HPDE6-E6E7 (cell line): ENCODE data around the gene C1QTNF9B.

Experiments
- DNase-seq: peaks from one replicate; pipeline ENCODE4 v3.0.0; 2011; ENCODE audit warnings: missing footprints; ENCODE audit errors: extremely low spot score

The C1QTNF9B gene

GRCh38 chr13:23858546-23858945, 38.8 kb downstream of the C1QTNF9B start:
- DNase-seq: no peak

- DNase-seq: no peak
Measured at GRCh38 chr13:23856008-23856750, 41.1 kb downstream of the C1QTNF9B start.

DNA sequence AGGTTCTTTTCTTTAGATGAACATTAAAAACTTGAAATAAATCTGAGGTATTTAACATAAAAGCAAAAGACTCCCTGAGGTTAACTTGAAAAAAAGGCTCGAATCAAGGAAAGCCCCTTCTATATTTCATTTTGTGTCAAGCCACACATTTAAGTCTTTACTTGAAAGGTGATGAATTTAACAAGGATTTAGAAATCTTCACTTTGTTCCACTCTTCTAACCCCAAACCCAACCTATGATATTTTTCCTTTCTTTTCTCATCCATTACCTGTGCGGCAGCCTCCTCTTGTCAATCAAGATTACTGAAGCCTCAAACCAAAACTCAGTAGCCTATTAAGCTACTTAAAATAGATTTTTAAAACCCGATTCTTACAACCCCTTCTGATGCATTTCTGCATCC, 41.9 kb downstream of the C1QTNF9B start:
- DNase-seq: no peak

DNA sequence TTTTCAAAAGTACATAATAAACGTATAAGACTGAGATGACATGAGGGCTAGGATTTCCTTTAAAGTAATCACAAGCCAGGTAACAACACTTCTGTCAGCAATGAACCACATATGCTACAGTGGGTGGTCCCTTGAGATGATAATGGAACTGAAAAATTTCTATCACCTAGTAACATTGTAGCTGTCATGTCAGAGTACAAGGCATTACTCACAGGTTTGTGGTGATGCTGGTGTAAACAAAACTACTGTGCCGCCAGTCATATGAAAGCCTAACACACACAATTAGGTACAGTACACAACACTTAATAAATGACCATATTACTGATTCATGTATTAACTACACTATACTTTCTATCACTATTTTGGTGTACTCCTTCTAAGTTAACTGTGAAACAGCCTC, 45.0 kb downstream of the C1QTNF9B start:
- DNase-seq: no peak

GRCh38 chr13:23851106-23851505, 46.2 kb downstream of the C1QTNF9B start:
- no peak for DNase-seq

GRCh38 chr13:23850134-23850533, 47.2 kb downstream of the C1QTNF9B start:
- no peak for DNase-seq

- DNase-seq: no peak
Measured at GRCh38 chr13:23849670-23850069, 47.6 kb downstream of the C1QTNF9B start.

GRCh38 chr13:23848646-23849141, 48.6 kb downstream of the C1QTNF9B start:
- no peak for DNase-seq

GRCh38 chr13:23848019-23848418, 49.3 kb downstream of the C1QTNF9B start:
- DNase-seq: no peak

- DNase-seq: no peak
Measured at GRCh38 chr13:23847497-23847896, 49.8 kb downstream of the C1QTNF9B start.

DNA sequence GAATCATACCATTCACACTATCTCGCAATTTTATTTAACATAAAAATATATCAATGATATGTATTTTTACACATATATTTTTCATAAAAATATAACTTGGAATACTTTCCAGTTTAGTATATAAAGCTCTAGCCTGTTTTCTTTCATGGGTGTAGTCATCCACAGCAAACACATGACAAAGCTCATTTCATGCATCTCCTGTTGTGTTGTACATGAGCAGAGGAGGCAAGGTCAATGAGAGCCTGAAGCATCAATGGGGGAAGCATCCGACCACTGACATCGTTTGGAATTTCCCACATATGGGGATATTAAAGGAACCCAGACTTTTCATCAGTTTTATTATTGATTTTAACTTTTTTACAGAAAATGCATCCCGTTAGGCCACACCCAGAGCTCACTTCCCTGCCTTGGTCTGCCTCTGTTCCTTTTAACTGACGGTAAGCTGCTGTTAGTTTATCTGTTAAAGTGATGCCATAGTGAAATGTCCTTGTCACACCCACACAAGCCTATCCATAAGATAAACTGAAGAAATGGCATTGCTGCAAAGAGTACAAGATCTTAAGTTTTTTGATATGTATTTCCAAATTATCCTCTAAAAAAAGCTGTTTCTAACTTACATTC, 52.1 kb downstream of the C1QTNF9B start:
- DNase-seq: no peak

DNA sequence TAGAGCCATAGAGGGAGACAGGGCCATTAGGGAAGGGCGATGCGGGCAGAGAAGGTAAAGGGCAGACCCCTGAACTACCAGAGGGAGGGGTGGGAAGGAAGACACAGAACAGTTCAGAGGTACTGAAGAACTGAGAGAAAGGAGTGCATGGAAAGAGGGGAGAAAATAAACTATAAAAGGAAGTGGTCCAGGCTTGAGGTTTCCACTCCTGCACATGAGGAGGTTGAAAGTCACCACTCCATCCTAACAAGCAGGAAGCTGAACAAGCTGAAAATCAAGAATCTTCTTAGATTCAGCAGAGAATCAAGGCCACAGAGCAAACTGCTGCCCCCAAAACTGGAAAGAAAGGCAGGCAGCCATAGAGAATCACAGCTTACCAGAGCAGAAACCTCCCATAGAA, 53.2 kb downstream of the C1QTNF9B start:
- DNase-seq: no peak

DNA sequence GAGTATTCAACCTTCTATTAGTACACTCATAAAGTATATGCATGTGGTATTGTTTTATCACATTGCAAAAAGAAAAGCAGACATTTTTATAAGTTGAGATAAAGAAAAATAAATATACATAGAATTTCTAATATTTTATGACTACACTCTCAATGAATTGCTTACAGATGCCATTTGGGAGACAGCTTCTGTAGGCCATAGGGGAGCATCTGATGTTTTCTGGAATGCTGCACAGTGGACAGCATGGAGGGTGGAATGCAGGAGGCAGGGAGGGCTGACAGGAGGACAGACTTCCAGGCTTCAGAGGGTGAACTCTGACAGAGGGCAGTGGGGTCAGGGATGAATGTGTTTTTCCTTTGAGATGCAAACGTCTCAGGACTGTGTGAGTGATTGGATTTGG, 53.9 kb downstream of the C1QTNF9B start:
- no peak for DNase-seq

DNA sequence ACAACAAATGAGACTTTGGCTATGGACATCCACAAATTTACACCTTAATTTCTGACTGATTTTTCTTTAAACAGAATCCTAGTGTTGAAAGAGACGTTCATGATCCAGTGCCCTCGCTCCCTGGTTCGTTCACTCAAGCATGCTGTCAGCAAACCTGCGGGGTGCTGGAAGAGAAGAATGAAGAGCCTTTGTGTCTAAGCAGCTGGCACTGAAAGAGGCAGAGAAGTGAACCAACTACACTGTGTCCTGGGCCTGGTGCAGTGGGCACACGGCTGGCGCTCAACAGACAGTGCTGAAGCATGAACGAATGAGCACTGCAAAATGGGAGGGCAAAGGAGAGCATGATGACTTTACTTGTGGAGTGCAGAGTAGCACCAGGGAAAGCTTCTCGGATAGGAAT, 54.9 kb downstream of the C1QTNF9B start:
- no peak for DNase-seq
